Activated CD4-positive, alpha-beta T cell treated with anti-CD3 and anti-CD28 coated beads for 4 hours (primary cell): ENCODE data around the gene RNF145.
"Not testable (repeated sequence)": the region's sequence is repeated elsewhere in the genome, so short reads cannot be mapped to it uniquely, and the experiment has no call there.

Experiments
- DNase-seq, 2 donors: peaks; one replicate each; pipeline ENCODE4 v3.0.0-alpha.2; 2020

Gene RNF145

GRCh38 chr5:159187719-159188118 is 21.6 kb downstream of the RNF145 start:
- no peak for DNase-seq

GRCh38 chr5:159186319-159186718 is 23.0 kb downstream of the RNF145 start:
- DNase-seq, result no peak

GRCh38 chr5:159185773-159186172 is 23.6 kb downstream of the RNF145 start:
- DNase-seq, result no peak

- peak; percentile 23 to 45 for DNase-seq
Observed at GRCh38 chr5:159184858-159185381, 24.4 kb downstream of the RNF145 start.

- no peak for DNase-seq
Observed at GRCh38 chr5:159184236-159184635, 25.1 kb downstream of the RNF145 start.

- no peak for DNase-seq
Observed at GRCh38 chr5:159183247-159183646, 26.1 kb downstream of the RNF145 start.

- no peak for DNase-seq
Observed at GRCh38 chr5:159182691-159183090, 26.7 kb downstream of the RNF145 start.

GRCh38 chr5:159181651-159182050 is 27.7 kb downstream of the RNF145 start:
- DNase-seq, result no peak

- no peak for DNase-seq
Observed at GRCh38 chr5:159181152-159181551, 28.2 kb downstream of the RNF145 start.

- no peak for DNase-seq
Observed at GRCh38 chr5:159179529-159180305, 29.6 kb downstream of the RNF145 start.

- DNase-seq, result peak; percentile 27 to 30
Observed at GRCh38 chr5:159178978-159179377, 30.4 kb downstream of the RNF145 start.

GRCh38 chr5:159175547-159175946 is 33.8 kb downstream of the RNF145 start:
- DNase-seq, result no peak

GRCh38 chr5:159174511-159175168 is 34.7 kb downstream of the RNF145 start:
- no peak for DNase-seq

GRCh38 chr5:159171274-159171673 is 38.1 kb downstream of the RNF145 start:
- DNase-seq, result no peak

GRCh38 chr5:159170021-159170420 is 39.3 kb downstream of the RNF145 start:
- no peak for DNase-seq

- DNase-seq, result no peak
Observed at GRCh38 chr5:159166416-159166815, 42.9 kb downstream of the RNF145 start.

- DNase-seq, result no peak
Observed at GRCh38 chr5:159163701-159164046, 45.7 kb downstream of the RNF145 start.

- DNase-seq, result peak in 1 of 2 donors; percentile 24
Observed at GRCh38 chr5:159163027-159163700, 46.2 kb downstream of the RNF145 start.

GRCh38 chr5:159161361-159162214 is 47.8 kb downstream of the RNF145 start:
- no peak for DNase-seq

GRCh38 chr5:159158553-159159091 is 50.7 kb downstream of the RNF145 start:
- not testable (repeated sequence) for DNase-seq

- no peak for DNase-seq
Observed at GRCh38 chr5:159157552-159157951, 51.8 kb downstream of the RNF145 start.
